Inflammatory macrophage treated with lipopolysaccharide for 1 hour (primary cell): Measurements from ENCODE around the gene HERC4.

Experiments
- DNase-seq, 2 donors: peaks; one replicate each; pipeline ENCODE4 v3.0.0-alpha.2; 2020 to 2022

Gene HERC4

GRCh38 chr10:68074775-68075549 lies at the start of gene HERC4:
TSS of gene HERC4 (minus strand) at chr10:68075283. CDS start at chr10:68073108, 2,175 bp downstream.
- peak; percentile 92 to 93 for DNase-seq

- no peak for DNase-seq
These were observed 49.6 kb upstream of the HERC4 start for GRCh38 chr10:68124718-68125117.

GRCh38 chr10:68121852-68122251 lies 46.8 kb upstream of the HERC4 start:
- no peak for DNase-seq

- no peak for DNase-seq
These were observed 46.1 kb upstream of the HERC4 start for GRCh38 chr10:68121020-68121743.

- DNase-seq = no peak
These were observed 43.6 kb upstream of the HERC4 start for GRCh38 chr10:68118657-68119056.

GRCh38 chr10:68112837-68113236 lies 37.8 kb upstream of the HERC4 start:
- DNase-seq = no peak

GRCh38 chr10:68111584-68111983 lies 36.5 kb upstream of the HERC4 start:
- DNase-seq = no peak

- DNase-seq = no peak
These were observed 34.9 kb upstream of the HERC4 start for GRCh38 chr10:68110027-68110426.

GRCh38 chr10:68109331-68109730 lies 34.2 kb upstream of the HERC4 start, which contains the start of gene MYPN:
TSS of gene MYPN (plus strand) at chr10:68109488. CDS start at chr10:68121439, 11,951 bp downstream.
- DNase-seq = no peak

- DNase-seq = no peak
These were observed 33.6 kb upstream of the HERC4 start for GRCh38 chr10:68108653-68109052.

- DNase-seq = no peak
These were observed 33.0 kb upstream of the HERC4 start for GRCh38 chr10:68108051-68108450.

GRCh38 chr10:68107651-68108050 lies 32.6 kb upstream of the HERC4 start:
- no peak for DNase-seq

GRCh38 chr10:68106656-68107055 lies 31.6 kb upstream of the HERC4 start:
- no peak for DNase-seq

GRCh38 chr10:68105820-68106219 lies 30.7 kb upstream of the HERC4 start:
- no peak for DNase-seq

GRCh38 chr10:68103901-68104300 lies 28.8 kb upstream of the HERC4 start:
- no peak for DNase-seq

- DNase-seq = no peak
These were observed 28.3 kb upstream of the HERC4 start for GRCh38 chr10:68103261-68103878.

- no peak for DNase-seq
These were observed 26.0 kb upstream of the HERC4 start for GRCh38 chr10:68101066-68101465.

GRCh38 chr10:68099736-68100135 lies 24.7 kb upstream of the HERC4 start:
- no peak for DNase-seq

- DNase-seq = no peak
These were observed 21.9 kb upstream of the HERC4 start for GRCh38 chr10:68096913-68097516.

- no peak for DNase-seq
These were observed 20.1 kb upstream of the HERC4 start for GRCh38 chr10:68095153-68095552.

GRCh38 chr10:68092512-68092911 lies 17.4 kb upstream of the HERC4 start:
- DNase-seq = no peak

- no peak for DNase-seq
These were observed 15.5 kb upstream of the HERC4 start for GRCh38 chr10:68090586-68090985.

GRCh38 chr10:68088740-68089139 lies 13.7 kb upstream of the HERC4 start:
- DNase-seq = peak; percentile 60 to 75
